ENCODE results near the gene CTNNA3.
"Not testable (repeated sequence)": the region's sequence is repeated elsewhere in the genome, so short reads cannot be mapped to it uniquely, and the experiment has no call there.

The CTNNA3 gene

DNA sequence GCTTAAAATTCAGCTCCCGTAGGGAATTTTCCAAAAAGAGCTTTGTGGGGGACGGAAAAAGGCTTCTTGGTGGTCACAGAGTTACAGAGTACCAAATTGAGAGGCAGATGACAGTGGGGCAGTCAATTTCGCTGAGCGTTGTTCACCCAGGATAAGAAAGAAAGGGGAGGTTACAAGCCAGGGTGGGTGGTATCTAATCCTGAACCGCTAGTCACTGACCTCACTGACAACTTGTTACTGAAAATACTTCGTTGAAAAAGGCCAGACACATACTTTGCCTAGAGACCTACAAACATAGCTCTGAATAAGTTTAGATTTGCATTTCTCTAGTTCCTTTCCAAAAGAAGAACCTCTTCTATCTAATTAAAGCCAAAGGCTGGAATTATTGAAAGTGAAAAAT, at the start of gene CTNNA3:
Gene CTNNA3, minus strand, starts transcription at position 167 of the 400 bp plus-strand sequence.
- DNase-seq = no peak

DNA sequence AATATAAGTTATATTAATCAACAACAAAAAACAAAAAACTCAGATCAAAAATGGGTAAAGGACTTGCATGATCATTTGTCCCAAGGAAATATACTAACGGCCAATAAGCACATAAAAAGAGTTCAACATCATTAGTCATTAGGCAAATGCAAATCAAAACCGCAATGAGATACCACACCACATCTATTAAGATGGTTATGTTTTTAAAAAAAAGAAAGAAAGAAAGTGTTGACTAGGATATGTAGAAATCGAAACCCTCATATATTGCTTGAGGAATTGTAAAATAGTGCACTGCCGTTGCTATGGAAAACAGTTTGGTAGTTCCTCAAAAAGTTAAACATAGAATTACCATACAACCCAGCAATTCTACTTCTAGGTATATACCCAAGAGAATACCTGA, 39.4 kb upstream of the CTNNA3 start:
- peak in 1 of 2 donors; percentile 5 for DNase-seq

DNA sequence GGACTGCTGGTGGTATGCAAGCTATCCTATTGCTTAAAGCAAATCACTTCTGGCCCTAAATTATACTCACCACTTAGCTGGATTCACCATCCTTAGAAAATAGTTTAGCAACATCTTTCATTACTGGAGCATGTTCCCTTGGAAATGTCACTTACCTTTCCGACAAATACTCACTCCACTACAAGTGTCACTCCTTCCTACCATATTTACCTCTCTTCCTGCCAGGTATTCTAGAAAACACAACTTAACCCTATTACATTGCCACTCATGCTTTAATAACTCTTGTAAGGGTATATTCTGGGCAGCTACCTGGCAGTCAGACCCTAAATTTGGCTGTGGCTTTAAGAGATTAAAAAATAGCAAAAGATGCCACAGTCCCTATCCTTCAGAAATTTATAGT, 37.5 kb upstream of the CTNNA3 start:
- DNase-seq = no peak

DNA sequence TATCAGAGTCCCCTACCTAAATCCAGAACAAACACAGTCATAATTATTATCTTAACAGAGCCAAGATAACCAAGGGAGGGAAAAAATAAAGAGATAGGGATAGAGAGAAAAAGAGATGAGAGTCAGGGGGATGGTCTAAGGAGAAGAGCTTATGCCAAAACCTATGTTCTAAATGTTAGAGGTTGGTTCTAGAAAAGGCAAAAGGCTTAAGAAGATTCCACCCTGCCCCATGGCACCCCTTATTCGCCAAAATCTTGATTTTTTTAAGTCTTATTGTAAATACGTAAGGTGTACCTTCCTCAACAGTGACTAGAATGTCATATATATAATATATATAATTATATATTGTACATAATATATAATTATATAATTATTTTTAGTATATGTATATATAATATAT, 29.6 kb upstream of the CTNNA3 start:
- no peak for DNase-seq

DNA sequence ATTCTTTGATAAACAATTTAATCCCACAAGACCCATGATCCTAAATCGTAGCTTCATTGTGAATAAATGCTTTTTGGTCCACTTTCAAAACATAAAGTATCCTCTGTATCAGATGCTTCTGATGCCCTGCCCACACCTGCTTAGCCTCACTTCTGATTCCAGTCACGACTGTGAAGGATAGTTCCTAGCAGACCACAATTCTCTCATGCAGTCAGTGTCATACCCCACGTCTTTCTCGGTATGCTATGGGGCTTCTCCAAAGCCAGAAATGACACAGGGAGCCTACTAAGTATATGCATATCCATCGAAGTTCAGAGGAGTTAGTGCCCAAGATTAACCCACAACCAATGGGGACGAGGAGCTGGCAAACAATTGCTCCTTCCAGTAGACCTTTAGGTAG, 27.6 kb upstream of the CTNNA3 start:
- no peak for DNase-seq

DNA sequence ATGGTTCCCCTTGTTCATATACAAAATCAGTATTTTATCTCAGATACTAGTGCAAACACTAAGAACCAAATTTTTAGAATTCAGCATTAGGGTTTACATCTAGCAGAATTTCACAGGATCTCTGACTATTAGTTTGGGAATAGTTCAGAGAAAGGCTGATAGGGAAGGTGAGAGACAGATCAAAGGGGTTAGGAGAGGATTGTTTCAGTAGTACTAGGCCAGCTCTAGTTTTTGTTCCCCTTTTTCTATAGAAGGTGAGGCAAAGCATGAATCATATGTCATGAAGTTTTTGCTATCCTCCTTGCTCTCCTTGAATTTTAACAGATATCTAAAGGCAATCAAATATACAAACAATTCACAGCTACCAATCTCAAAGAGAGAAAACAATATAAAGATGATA, 26.1 kb upstream of the CTNNA3 start:
- DNase-seq = no peak

DNA sequence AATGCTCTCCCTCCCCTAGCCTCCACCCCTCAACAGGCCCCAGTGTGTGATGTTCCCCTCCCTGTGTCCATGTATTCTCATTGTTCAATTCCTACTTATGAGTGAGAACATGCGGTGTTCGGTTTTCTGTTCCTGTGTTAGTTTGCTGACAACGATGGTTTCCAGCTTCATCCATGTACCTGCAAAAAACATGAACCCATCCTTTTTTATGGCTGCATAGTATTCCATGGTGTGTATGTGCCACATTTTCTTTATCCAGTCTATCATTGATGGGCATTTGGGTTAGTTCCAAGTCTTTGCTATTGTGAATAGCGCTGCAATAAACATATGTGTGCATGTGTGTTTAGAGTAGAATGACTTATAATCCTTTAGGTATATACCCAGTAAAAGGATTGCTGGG, 20.5 kb upstream of the CTNNA3 start:
- not testable (repeated sequence) for DNase-seq

DNA sequence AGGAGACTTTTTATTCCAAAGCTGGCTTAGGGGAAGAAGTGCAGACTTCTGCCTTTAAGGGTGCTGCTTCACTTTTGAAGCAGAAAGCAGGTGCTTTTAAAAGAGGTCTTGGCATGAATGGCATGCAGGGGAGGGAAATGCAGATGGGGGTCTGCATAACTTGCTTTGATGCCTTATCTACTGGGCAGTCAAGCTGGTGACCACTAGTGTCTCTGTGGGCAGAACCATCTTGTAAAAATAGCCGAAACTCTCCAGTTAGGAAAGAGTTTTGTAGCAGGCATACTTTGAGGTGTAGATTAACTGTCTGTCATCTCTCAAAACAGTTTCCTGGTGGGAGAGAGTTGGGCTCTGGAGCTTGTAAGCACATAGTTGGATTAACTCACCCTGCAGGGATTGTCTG, 9.9 kb upstream of the CTNNA3 start:
- DNase-seq = no peak

DNA sequence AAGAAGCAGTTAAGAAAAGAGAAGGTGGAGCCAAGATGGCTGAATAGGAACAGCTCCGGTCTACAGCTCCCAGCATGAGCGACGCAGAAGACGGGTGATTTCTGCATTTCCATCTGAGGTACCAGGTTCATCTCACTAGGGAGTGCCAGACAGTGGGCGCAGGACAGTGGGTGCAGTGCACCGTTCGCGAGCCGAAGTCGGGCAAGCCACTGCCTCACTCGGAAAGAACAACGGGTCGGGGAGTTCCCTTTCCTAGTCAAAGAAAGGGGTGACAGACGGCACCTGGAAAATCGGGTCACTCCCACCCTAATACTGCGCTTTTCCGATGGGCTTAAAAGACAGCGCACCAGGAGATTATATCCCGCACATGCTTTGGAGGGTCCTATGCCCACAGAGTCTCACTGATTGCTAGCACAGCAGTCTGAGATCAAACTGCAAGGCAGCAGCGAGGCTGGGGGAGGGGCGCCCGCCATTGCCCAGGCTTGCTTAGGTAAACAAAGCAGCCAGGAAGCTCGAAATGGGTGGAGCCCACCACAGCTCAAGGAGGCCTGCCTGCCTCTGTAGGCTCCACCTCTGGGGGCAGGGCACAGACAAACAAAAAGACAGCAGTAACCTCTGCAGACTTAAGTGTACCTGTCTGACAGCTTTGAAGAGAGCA, 3.7 kb upstream of the CTNNA3 start:
- DNase-seq = not testable (repeated sequence)

DNA sequence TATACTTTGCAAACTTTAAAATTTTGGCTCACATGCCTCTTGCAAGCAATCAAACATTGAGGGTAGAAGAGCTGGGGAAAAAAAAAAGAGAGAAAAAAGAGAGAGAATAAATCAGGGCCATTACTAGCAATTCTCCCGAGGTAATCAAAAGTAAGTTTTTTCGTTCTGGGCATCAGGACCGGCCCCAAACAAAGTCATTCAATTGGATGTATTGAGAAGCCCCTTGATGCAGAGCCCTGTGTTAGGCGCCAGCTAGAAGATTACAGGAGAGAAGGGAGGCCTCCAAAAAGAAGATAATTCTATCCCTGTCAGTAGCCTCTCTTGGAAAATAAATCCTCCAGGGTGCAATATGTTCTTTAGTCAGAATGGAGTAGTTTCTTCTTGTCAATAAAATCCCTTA, 2.2 kb upstream of the CTNNA3 start:
- no peak for DNase-seq

DNA sequence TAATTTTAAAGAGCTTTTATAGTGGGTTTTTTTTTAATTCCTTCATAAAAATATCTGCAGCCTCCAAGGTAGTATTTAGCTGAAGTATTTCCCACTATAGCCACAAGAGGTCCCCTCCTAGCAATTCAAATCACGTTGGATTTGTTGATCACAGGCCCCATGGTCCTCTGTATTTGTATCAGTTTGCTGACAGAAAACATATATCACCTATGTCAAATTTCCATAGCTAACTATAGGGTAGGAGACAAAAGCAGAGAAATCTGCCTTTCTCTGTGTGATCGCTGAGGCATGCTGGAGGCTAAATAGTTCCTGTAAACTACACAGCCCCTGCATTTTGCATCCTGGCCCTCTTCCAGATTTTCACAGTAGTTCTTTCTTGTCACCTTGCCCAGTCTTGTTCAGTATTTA, 1.7 kb upstream of the CTNNA3 start:
- DNase-seq = peak; percentile 10 to 61

DNA sequence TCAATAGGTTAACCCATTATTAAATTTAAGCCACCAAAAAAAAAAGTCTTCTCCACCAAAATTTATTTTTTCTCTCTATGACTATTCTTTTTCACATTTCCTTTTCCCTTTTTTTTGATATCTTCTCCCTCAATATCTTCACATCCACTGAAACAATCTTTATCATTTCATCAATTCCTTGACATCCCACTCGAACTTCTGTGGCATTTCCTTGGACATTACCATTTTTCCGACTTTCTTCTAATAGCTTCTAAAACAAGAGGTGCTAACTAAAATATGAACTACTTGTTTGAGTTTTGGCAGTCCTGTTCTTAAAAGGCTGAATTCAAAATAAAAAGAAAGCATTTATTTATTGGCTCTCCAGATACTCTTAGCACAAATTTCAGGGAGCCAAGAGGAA, 684 bp upstream of the CTNNA3 start:
- no peak for DNase-seq

DNA sequence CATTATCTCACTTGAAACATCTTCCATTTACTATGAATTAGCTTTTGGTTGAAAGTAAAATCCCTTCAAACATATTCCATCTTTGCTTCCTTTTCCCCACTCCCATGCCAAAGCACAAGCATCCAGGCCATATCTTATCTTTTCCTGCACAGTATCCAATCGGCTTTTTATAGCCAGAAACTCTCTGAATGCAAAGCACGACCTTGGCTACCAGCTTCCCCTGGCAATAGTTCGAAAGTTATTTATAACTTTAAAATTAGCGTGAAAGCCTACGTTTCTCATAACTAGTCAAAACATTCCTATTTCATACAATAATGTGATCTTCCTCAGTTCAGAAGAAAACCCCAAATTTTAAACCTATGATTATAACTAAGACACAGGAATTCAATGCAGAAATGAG, 440 bp downstream of the CTNNA3 start:
- DNase-seq = no peak

DNA sequence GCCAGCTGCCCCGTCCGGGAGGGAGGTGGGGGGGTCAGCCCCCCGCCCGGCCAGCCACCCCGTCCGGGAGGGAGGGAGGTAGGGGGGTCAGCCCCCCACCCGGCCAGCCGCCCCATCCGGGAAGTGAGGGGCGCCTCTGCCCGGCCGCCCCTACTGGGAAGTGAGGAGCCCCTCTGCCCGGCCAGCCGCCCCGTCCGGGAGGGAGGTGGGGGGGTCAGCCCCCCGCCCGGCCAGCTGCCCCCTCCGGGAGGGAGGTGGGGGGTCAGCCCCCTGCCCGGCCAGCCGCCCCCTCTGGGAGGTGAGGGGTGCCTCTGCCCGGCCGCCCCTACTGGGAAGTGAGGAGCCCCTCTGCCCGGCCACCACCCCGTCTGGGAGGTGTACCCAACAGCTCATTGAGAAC, 4.1 kb downstream of the CTNNA3 start:
- not testable (repeated sequence) for DNase-seq

DNA sequence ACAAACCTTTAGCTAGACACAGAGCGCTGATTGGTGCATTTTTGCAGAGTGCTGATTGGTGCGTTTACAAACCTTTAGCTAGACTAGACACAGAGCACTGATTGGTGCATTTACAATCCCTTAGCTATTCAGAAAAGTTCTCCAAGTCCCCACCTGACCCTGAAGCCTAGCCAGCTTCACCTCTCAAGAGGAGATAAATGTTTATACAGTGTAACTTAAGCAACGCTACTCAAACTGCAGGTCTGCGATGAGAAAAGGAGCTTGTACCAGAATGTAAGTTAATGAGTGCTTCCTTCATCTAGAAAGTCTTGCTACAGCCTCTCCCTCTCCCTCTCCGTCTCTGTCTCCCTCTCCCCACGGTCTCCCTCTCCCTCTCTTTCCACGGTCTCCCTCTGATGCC, 5.5 kb downstream of the CTNNA3 start:
- not testable (repeated sequence) for DNase-seq

DNA sequence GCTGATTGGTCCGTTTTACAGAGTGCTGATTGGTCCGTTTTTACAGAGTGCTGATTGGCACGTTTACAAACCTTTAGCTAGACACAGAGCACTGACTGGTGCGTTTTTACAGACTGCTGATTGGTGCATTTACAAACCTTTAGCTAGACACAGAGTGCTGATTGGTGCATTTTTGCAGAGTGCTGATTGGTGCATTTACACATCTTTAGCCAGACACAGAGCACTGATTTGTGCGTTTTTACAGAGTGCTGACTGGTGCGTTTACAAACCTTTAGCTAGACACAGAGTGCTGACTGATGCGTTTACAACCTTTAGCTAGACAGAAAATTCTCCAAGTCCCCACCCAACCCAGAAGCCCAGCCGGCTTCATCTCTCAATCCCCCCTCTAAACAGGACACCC, 11.9 kb downstream of the CTNNA3 start:
- not testable (repeated sequence) for DNase-seq

DNA sequence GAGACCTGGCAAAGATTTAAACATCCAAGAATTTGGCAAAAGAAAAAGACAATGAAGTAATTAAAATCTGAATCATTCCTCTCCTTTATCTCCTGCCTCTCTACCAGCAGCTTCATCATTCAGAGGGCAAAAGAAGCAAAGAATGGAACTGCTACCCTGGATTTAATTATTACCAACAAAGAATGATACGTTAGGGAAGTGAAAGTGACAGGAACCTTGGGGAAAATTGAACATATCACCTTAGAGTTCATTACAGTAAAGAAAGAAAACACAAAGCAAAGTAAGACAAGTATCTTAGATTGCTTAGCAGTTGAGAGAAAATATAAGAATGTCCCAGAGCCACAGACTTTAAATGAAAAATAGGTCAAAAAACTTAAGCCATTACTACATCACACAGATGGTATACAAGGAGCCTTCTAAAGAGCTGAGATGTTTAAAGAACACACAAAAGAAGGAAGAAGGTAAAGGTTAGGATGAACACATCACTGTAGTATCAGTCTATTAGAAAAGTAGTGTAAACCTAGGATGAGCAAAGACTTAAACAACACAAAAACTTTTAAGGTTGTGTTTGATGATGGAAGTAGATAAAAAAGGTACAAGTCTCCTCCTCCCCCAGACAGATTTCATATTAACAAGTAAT, 17.5 kb downstream of the CTNNA3 start:
- DNase-seq = no peak

DNA sequence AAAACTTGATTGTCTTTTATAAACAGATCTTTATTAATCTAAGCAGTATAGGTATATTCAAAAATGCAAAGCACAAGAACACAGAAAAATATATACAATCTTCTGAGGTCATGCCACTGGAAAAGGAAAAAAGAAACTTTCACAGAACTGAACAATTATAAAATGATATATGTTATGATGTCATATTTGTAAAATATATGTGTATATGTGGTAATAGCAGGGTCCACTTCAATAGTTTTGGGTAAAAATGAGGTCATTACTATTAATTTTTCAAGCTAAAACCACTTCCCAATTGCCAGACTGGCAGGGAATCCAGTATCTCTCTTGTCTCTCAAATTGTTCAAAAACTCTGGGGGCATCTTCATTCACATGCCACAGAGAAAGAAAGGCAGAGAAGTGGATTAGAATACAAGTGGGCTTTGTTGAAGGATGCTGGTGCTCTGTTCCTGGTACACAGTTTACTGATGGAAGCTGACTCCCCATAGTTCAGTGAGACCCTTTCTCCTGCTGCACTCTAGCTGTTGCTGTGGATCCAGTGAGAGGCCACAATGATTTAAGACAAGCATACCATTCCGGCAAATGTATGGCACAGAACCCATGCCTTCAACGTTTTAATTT, 19.7 kb downstream of the CTNNA3 start:
- DNase-seq = no peak

DNA sequence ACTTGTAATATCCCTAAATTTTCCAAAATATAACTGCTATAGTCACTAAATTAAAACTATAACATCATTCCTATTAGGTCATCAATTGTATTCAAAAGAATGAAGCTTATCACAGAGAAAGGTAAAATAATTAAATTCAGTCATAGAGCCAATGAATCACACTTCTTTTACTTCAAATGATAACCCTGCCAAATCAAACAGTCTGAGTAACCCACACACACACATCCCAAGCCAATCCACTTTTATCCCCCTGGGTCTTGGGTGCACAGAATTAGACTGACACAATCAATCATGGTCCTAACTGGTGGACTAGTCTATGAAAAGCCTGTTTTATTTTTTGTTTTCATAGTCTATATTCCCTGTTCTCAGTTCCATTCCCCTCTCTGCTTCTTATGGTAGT, 25.6 kb downstream of the CTNNA3 start:
- no peak for DNase-seq

DNA sequence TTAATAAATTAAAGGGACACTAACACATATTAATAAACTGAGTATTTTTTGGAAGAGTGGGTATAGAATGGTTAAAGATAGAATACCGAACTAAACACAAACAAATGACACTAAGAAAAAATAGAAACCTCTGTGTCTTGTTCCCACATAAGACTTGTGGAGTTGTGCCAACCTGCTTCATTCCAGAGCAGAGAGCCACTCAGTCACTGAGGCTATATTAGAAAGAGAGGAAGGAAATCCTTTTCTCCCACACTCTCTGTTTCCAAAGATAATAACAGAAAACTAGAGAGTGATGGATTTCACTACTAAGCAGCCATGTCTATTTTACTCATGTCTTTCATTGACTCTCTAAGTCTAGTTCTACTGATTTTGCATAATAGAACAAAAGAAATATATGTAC, 26.0 kb downstream of the CTNNA3 start:
- no peak for DNase-seq

DNA sequence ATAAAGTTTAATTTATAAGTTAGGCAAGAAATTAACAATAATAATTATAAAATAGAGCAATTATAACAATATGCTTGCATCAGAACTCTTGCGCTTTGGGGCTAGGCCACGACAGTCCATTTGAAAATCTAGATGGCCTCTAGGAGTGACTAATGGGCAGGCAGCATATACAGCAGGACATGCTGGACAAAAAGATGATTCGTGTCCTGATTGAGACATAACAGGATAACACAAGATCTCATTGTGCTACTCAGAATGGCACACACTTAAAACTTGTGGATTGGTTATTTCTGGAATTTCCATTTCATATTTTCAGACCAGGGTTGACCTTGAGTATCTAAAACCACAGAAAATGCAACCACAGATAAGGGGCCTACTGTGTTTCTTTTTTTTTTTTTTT, 27.5 kb downstream of the CTNNA3 start:
- no peak for DNase-seq

DNA sequence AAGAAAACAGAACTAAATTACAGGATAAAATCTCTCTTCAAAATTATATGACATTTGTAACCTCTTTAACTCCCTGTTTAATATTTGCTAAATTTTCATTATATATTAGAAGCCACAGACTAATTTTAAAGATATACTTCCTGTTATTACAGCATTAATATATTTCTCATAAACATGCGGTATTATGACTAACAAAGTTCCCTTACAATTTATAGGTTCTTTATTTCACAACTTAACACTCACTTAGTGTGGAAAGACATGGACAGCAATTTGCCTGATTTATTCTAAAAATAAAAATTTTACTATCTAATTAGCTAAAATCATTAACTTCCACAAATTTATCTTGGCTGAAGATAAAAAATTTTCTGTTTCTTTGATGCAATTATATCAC, 29.0 kb downstream of the CTNNA3 start:
- no peak for DNase-seq

DNA sequence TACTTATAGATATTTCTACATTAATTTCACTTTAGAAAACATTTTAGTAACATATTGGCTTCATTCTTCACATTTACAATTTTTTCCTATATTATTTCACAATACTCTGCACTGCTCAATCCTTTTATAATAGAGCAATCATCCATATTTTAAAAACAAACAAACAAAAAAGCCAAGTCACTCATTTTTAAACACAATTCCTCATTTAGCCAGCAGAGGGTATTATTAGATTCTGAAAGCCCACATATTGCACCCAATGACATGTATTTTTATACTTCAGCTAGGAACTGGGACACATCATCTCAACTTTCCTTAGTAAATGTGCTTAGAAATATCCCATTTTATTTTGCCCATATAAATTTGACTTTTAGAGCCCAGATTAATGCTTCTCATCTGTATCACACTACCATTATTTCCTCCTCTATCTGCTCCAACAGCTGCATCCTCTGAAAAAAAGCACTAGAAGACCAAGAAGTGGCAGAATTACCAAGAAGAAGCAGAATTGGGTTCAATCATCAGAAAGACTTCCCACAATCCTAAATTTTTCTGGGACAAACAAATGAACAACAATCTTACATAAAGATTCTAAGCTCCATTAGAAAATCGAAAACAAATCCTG, 29.5 kb downstream of the CTNNA3 start:
- peak in 1 of 2 donors; percentile 27 for DNase-seq

DNA sequence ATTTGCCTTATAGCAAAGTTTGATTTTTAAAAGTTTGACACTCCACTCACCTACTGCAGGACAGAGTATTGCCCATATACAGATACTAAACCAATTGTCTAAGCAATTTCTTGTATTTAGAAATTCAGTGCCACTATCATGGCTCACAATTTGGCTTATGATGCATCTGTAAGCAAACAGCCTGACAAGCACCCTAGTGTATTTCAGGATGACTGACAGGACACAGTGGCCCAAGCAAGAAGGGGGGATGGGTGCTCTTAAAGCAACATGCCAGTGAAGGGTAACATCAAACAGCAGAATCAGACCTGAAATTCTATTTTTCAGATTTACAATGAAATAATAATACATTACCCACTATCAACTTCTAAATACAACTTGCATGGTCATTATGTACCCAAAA, 30.5 kb downstream of the CTNNA3 start:
- no peak for DNase-seq

Measured in CD4-positive, alpha-beta T cell treated with Interleukin-1 beta for 1 hour (primary cell).